Measurements from ENCODE around the gene DRC7. TPM values are rescaled to one million over a fixed set of nuclear protein-coding genes. Genes with fewer than 3 reads are reported as not detected.

DRC7 gene
- total RNA-seq, 2 donors from 2014 or later: not detected

DNA sequence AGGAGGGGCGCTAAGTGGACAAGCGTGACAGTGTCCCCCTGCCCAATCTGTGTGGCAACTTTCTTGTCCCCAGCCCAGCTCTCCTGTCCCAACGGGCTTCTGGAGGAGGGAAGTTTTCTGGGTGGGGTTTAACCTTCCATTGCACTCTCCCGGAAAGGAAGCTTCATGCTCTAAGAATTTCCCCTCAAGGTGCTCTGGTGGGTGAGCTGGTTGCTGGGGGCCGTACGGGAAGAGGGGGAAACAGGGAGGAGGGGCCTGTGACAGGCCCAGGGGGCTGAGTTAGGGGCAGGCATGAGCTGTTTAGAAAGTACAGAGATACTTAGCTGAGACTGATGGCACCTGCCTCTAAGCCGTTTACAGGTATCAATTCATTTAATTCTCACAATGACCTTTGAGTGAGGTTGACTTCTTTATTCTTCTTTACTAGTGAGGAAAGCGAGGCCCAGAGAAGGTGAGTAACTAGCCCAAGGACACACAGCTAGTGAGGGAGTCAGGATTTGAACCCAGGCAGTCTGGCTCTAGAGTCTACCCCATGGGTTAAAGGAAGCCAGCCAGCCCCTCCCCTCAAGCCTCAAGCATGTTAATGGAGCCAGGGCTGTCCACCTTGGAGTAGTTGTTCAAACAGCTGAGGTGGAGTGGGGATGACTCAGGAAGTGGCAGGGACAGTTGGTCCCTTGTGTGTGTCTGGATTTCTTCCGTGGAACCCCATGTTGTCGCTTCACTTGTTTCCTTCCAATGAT, 47.3 kb upstream of the DRC7 start:
- H3K27me3 ChIP-seq: no peaks in the 10 kb centered on the region
- peak overlapping the region; percentile 61 to 71 for H3K27ac ChIP-seq
- no peaks in the 10 kb centered on the region for H3K36me3 ChIP-seq
- no peak for DNase-seq (ENCODE audit: low spot score)
- no peaks in the 10 kb centered on the region for H3K9me3 ChIP-seq
- H3K4me1 ChIP-seq: peaks cover 0 to 64% of the 10 kb centered on the region in 2 donors
- no peak overlapping the region for H3K4me3 ChIP-seq
- TF ChIP-seq, protein P1, sequence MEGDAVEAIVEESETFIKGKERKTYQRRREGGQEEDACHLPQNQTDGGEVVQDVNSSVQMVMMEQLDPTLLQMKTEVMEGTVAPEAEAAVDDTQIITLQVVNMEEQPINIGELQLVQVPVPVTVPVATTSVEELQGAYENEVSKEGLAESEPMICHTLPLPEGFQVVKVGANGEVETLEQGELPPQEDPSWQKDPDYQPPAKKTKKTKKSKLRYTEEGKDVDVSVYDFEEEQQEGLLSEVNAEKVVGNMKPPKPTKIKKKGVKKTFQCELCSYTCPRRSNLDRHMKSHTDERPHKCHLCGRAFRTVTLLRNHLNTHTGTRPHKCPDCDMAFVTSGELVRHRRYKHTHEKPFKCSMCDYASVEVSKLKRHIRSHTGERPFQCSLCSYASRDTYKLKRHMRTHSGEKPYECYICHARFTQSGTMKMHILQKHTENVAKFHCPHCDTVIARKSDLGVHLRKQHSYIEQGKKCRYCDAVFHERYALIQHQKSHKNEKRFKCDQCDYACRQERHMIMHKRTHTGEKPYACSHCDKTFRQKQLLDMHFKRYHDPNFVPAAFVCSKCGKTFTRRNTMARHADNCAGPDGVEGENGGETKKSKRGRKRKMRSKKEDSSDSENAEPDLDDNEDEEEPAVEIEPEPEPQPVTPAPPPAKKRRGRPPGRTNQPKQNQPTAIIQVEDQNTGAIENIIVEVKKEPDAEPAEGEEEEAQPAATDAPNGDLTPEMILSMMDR (IDR thresholded peaks at IDR 0.05): no peak

DNA sequence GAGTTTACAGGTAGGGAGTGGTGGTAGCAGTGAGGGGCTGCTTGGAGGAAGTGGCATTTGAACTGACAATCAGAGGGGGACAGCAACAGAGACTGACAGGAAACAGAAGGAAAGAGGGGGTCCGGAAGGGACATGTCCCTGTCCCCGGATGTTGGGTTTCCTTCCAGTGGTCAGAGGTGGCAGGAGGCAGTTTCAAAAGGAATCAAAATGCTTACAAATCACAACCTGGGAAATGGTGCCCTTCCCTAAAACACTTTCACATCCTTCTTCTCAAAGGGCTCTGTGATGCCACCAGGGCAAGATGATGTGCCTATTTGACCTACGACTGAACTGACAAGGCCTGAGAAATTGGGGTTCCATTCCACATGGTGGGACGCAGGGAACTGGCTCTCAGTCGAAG, 46.5 kb upstream of the DRC7 start:
- peak overlapping the region; percentile 61 to 71 for H3K27ac ChIP-seq
- H3K27me3 ChIP-seq: no peaks in the 10 kb centered on the region
- H3K4me3 ChIP-seq: no peak overlapping the region

DNA sequence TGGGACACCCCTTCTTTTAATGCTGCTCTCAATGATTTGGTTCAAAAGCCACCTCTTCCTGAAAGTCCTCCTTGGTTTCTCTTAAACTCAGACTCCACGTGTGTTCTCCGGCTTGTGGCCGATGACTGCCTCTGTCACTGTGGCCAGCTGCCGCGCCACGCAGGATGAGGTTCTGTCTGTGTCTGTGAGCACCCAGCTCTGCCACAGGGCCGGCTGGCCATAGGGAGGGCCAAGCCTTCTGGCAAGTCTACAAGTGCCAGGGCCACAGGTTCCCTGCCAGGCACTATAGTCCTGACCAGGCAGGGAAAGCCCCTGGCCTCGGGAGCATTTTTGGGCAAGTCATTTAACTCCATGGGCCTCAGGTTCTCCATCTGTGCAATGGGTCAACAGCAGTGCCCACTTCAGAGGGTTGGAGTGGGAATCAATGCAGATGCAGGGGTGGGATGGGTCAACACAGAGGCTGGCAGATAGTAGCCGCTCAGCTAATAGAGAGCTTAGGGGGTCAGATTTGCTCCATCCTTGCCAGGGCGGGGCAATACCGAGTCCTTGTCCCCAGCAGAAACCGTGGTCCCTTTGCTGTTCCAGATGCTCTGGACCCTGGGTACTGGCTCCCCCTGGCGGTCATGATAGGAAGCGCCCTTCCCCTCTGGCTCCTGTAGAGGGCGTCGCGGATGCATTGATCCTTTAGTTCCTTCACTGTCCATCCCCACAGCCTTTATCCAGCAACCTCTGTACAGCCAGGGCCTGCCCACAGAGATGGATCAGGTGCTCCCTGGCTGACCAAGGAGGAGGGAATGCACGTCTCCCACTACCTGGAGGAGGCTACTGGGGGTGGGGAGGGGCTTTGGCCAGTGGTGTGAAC, 45.8 kb upstream of the DRC7 start:
- DNase-seq (ENCODE audit: low spot score): peak; percentile 85
- peak overlapping the region; percentile 61 to 71 for H3K27ac ChIP-seq
- H3K4me3 ChIP-seq: no peak overlapping the region
- peaks cover 0 to 49% of the 10 kb centered on the region in 2 donors for H3K4me1 ChIP-seq
- TF ChIP-seq, protein P1 (IDR thresholded peaks at IDR 0.05): peak; percentile 98 to 100
- H3K36me3 ChIP-seq: no peaks in the 10 kb centered on the region
- H3K9me3 ChIP-seq: no peaks in the 10 kb centered on the region
- H3K27me3 ChIP-seq: no peaks in the 10 kb centered on the region

More for the DNA sequence above, 46.5 kb upstream of the DRC7 start:
- Histone ChIP-seq H3K4me1 (peaks cover 0 to 56% of the 10 kb centered on the region in 2 donors), H3K36me3 (no peaks in the 10 kb centered on the region), H3K9me3 (no peaks in the 10 kb centered on the region)
- TF ChIP-seq, protein P1 (IDR thresholded peaks at IDR 0.05): no peak
- no peak for DNase-seq (ENCODE audit: low spot score)

DNA sequence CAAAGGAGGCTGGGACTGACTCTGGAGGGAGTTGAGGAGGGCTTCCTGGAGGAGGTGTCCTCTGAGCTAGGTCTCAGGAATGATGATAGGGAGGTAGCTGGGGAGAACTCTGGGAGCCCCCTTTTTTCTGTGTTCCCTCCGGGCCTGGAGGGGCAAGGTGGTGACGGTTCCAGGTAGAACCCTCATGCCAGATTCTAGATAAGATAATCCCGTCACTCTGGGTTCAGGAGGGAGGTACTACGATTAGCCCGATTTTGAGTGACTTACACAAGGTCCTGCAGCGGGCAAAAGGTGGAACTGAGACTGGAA, 45.2 kb upstream of the DRC7 start:
- Histone ChIP-seq H3K9me3 (no peaks in the 10 kb centered on the region), H3K4me3 (no peak overlapping the region), H3K27ac (no peak overlapping the region), H3K36me3 (no peaks in the 10 kb centered on the region), H3K27me3 (no peaks in the 10 kb centered on the region), H3K4me1 (peaks cover 0 to 43% of the 10 kb centered on the region in 2 donors)
- DNase-seq (ENCODE audit: low spot score): no peak
- TF ChIP-seq, protein P1 (IDR thresholded peaks at IDR 0.05): no peak

DNA sequence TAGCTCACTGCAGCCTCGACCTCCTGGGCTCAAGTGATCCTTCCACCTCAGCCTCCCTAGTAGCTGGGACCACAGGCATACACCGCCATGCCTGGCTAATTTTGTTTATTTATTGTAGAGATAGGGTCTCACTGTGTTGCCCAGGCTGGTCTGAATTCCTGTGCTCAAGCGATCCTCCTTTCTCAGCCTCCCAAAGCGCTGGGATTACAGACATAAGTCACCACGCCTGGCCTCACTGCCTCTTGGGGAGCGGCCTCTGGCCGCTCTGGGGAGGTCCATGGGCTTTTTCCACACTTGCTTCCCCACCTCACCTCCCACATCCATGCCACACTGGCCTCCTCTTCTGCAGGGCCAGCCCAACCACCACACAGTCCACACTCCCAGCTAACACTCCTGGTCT, 44.8 kb upstream of the DRC7 start:
- TF ChIP-seq, protein P1 (IDR thresholded peaks at IDR 0.05): no peak
- H3K4me1 ChIP-seq: peaks cover 0 to 43% of the 10 kb centered on the region in 2 donors
- H3K27me3 ChIP-seq: no peaks in the 10 kb centered on the region
- no peak for DNase-seq (ENCODE audit: low spot score)
- H3K27ac ChIP-seq: no peak overlapping the region
- H3K9me3 ChIP-seq: no peaks in the 10 kb centered on the region
- no peaks in the 10 kb centered on the region for H3K36me3 ChIP-seq
- no peak overlapping the region for H3K4me3 ChIP-seq
